Endothelial cell of umbilical vein (primary cell): Measurements from ENCODE around the gene PRKAG2. TPM values are rescaled to one million over a fixed set of nuclear protein-coding genes. Genes with fewer than 3 reads are reported as not detected.

Source experiments
- BruUV-seq: library from RNA; stranded (reverse); fragments of 400-500 nt; replicated peaks from 2 replicates; lab custom pipeline; 2021; lab: Mats Ljungman, UMichigan
- CTCF ChIA-PET: fragments of 300-600, 350-600 bp; sonication (Branson Sonifier 250); formaldehyde crosslinking; loops from one replicate; lab custom pipeline; 2021; ENCODE audit warnings: antibody characterized with exemption, inconsistent platforms; lab: Charles Lee
- POLR2A ChIA-PET: fragments of 300-600, 350-600 bp; sonication (Branson Sonifier 250); formaldehyde crosslinking; loops from one replicate; lab custom pipeline; 2021; ENCODE audit warnings: antibody characterized with exemption, inconsistent platforms; lab: Charles Lee
- DNase-seq: peaks from one replicate; pipeline ENCODE4 v3.0.0-alpha.2; 2011; ENCODE audit warnings: low read depth, low spot score
- FAIRE-seq: peaks from 2 replicates; lab custom pipeline; 2011; peaks lifted over from hg19 to GRCh38; lab: Jason Lieb, UNC
- H2AFZ ChIP-seq: 2 replicates; pipeline ENCODE4 v1.6.0; 2012; ENCODE audit warnings: low read depth, low read length, control low read depth, inconsistent platforms
- H3K27ac ChIP-seq: 2 replicates; pipeline ENCODE4 v1.5.1; 2011; ENCODE audit warnings: low read depth, mild to moderate bottlenecking, control low read depth, low read length, moderate library complexity; ENCODE audit not compliant: insufficient read depth
- H3K27me3 ChIP-seq, 2 experiments: 2 replicates each; pipeline versions ENCODE4 v1.6.0 to v1.6.1; 2011; ENCODE audit warnings: low read length in 2 of 2, mixed read lengths in 1 of 2; ENCODE audit not compliant: control insufficient read depth in 2 of 2, insufficient read depth in 2 of 2
- H3K36me3 ChIP-seq, 2 experiments: 2 replicates in 1 of 2; 3 replicates in 1 of 2; pipeline ENCODE4 v1.5.1; 2011; ENCODE audit warnings: low read length in 2 of 2, mild to moderate bottlenecking in 1 of 2, moderate library complexity in 1 of 2; ENCODE audit not compliant: control insufficient read depth in 2 of 2, insufficient read depth in 2 of 2; ENCODE audit errors: extremely low read depth in 1 of 2
- H3K4me1 ChIP-seq: 3 replicates; pipeline ENCODE4 v1.5.1; 2011; ENCODE audit warnings: mild to moderate bottlenecking, low read length; ENCODE audit not compliant: control insufficient read depth, insufficient read depth; ENCODE audit errors: extremely low read depth
- H3K4me2 ChIP-seq: 2 replicates; pipeline ENCODE4 v1.6.1; 2011; ENCODE audit warnings: low read length, control low read depth, mixed read lengths; ENCODE audit not compliant: insufficient read depth
- H3K4me3 ChIP-seq, 3 experiments: fragments of 200-600 bp in 1 of 3; sonication (generic), shearing (Covaris generic) in 1 of 3; replicated peaks in 1 of 3; 2 replicates each; pipeline ENCODE4 v1.5.1; 2011 to 2016; ENCODE audit warnings: control low read depth in 3 of 3, low read length in 3 of 3, mild to moderate bottlenecking in 2 of 3, inconsistent platforms in 1 of 3, low read depth in 1 of 3, moderate library complexity in 1 of 3; ENCODE audit not compliant: insufficient read depth in 1 of 3
- H3K79me2 ChIP-seq: 2 replicates; pipeline ENCODE4 v1.6.0; 2012; ENCODE audit warnings: low read length, inconsistent platforms; ENCODE audit not compliant: control insufficient read depth, insufficient read depth
- H3K9ac ChIP-seq: replicated peaks from 2 replicates; pipeline ENCODE3; 2011; ENCODE audit warnings: low read length, control low read depth; ENCODE audit not compliant: insufficient read depth; ENCODE audit errors: extremely low read depth
- H3K9me1 ChIP-seq: replicated peaks from 3 replicates; pipeline ENCODE4 v1.6.0; 2011; ENCODE audit warnings: mild to moderate bottlenecking, low read length; ENCODE audit not compliant: control insufficient read depth, insufficient read depth; ENCODE audit errors: extremely low read depth
- H3K9me3 ChIP-seq: replicated peaks from 2 replicates; pipeline ENCODE4 v1.5.1; 2012; ENCODE audit warnings: low read length, inconsistent platforms; ENCODE audit not compliant: control insufficient read depth, insufficient read depth
- H4K20me1 ChIP-seq: replicated peaks from 2 replicates; pipeline ENCODE3; 2011; ENCODE audit warnings: mild to moderate bottlenecking, low read length; ENCODE audit not compliant: control insufficient read depth, insufficient read depth; ENCODE audit errors: extremely low read depth
- CTCF ChIP-seq, 2 donors: IDR thresholded peaks; 1 replicate in 1 of 2; 2 replicates in 1 of 2; pipeline ENCODE4 v1.5.1; 2011; ENCODE audit warnings: low read length in 2 of 2, mild to moderate bottlenecking in 2 of 2, moderate library complexity in 2 of 2, control low read depth in 1 of 2, inconsistent platforms in 1 of 2, low read depth in 1 of 2; ENCODE audit not compliant: insufficient read depth in 1 of 2; ENCODE audit errors: extremely low read depth in 1 of 2
- EZH2 ChIP-seq: IDR thresholded peaks from 2 replicates; pipeline ENCODE4 v1.6.1; 2012; ENCODE audit warnings: borderline replicate concordance, low read depth, mild to moderate bottlenecking, moderate library complexity, low read length, inconsistent platforms; ENCODE audit not compliant: severe bottlenecking
- FOS ChIP-seq: IDR thresholded peaks from 2 replicates; pipeline ENCODE4 v1.6.1; 2011; ENCODE audit warnings: mild to moderate bottlenecking, low read length, moderate library complexity, borderline replicate concordance; ENCODE audit not compliant: insufficient read depth
- GATA2 ChIP-seq: IDR thresholded peaks from 2 replicates; pipeline ENCODE4 v1.7.0; 2011; ENCODE audit warnings: low read depth, mild to moderate bottlenecking, moderate library complexity, mixed read lengths, low read length; ENCODE audit not compliant: insufficient read length, insufficient read depth
- JUN ChIP-seq: IDR thresholded peaks from 2 replicates; pipeline ENCODE4 v1.6.1; 2011; ENCODE audit warnings: borderline replicate concordance, low read depth; ENCODE audit not compliant: insufficient read length, insufficient read depth
- MAX ChIP-seq: IDR thresholded peaks from 2 replicates; pipeline ENCODE4 v1.6.1; 2011; ENCODE audit not compliant: insufficient read depth, insufficient read length
- MYC ChIP-seq: IDR thresholded peaks from one replicate; pipeline ENCODE4 v1.6.1; 2011; ENCODE audit warnings: mild to moderate bottlenecking, low read depth, low read length
- POLR2A ChIP-seq: IDR thresholded peaks from 2 replicates; pipeline ENCODE4 v1.6.1; 2012; ENCODE audit warnings: low read depth, mild to moderate bottlenecking, control low read depth, low read length
- POLR2AphosphoS5 ChIP-seq: IDR thresholded peaks from 2 replicates; pipeline ENCODE4 v1.6.1; 2012; ENCODE audit warnings: low read depth, mild to moderate bottlenecking, control low read depth, low read length, moderate library complexity; ENCODE audit not compliant: insufficient read depth
- dilution Hi-C: fragments of 300-500 bp; cut with MboI; formaldehyde crosslinking; loops from one replicate; pipeline ENCODE4 v1.15.0; 2019; ENCODE audit warnings: low sequenced_read_pairs; ENCODE audit not compliant: extremely low pct_ligation_motif_present
- intact Hi-C: fragments of 100-400 bp; cut with micrococcal nuclease; formaldehyde crosslinking; loops from one replicate; pipeline ENCODE4 v1.10.0; 2022
- polyA plus RNA-seq, 4 experiments: library from polyadenylated mRNA; depleted of rRNA in 3 of 4; stranded (reverse) in 3 of 4; unstranded in 1 of 4; fragments of >200 nt; gene quantifications; 2 replicates each; pipeline versions ENCODE4 v1.2.1 to v1.2.3, GENCODE V29; 2011 to 2012; ENCODE audit warnings: missing spikeins in 1 of 4
- total RNA-seq: library from RNA; stranded (reverse); gene quantifications from 2 replicates; pipeline ENCODE4 v1.2.3, GENCODE V29; 2021

Gene PRKAG2
- total and polyA plus RNA-seq, 2 donors (not counting 3 experiments of a cell fraction or from before 2014, with no cell fraction given) = 19.3 to 51.5 TPM

DNA sequence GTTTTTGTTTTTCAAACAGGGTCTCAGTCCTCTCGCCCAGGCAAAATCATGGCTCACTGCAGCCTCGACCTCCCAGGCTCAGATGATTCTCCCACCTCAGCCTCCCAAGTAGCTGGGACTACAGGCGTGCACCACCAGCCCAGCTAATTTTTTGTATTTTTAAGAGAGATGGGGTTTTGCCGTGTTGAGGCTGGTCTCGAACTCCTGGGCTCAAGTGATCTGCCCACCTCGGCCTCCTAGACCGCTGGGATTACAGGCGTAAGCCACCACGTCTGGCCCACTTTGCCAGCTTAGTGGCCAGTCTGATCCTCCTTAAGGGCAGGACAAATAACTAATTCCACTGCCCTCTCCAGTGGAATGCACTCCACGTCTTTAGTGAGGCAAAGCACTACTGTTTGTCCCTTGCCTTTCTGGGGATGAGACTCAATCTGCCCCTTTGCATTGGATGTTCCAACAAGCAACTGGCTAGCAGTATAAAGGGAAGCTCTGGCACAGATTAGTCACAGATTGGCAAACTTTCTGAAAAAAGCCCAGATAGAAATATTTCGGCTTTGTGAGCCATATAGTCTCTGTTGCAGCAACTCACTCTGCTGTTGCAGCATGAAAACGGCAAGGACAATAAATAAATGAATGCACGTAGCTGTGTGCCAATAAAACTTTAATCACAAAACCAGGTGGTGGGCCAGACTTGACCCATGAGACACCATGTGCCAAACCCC, 213.4 kb downstream of the PRKAG2 start:
- Histone ChIP-seq H3K9me3 (no peaks in the 10 kb centered on the region), H3K4me2 (no peak overlapping the region), H3K9me1 (no peaks in the 10 kb centered on the region), H3K9ac (no peak overlapping the region), H3K4me3 (no peak overlapping the region), H3K79me2 (no peaks in the 10 kb centered on the region), H3K27ac (no peak overlapping the region), H3K27me3 (no peaks in the 10 kb centered on the region), H4K20me1 (no peaks in the 10 kb centered on the region), H3K36me3 (no peaks in the 10 kb centered on the region), H2AFZ (no peak overlapping the region), H3K4me1 (no peaks in the 10 kb centered on the region)
- TF ChIP-seq MAX (no peak), FOS (no peak), POLR2AphosphoS5 (no peak), GATA2 (no peak), CTCF (IDR thresholded peaks at IDR 0.05; ENCODE audit: extremely low read depth in 1 of 2, insufficient read depth in 1 of 2, low read depth in 1 of 2, low read length in 2 of 2) (no peak), JUN (no peak), POLR2A (no peak), EZH2 (no peak), MYC (no peak)
- CTCF ChIA-PET = no interaction called here
- DNase-seq = no peak
- dilution Hi-C loops (no loop called here), intact Hi-C loops (no loop called here)
- POLR2A ChIA-PET = no interaction called here
- no TSS peak for BruUV-seq
- no peak for FAIRE-seq
